Right lobe of liver (tissue), 4 donors: ENCODE measurements around the gene SLC6A9.

Experiments
- CTCF ChIP-seq, 4 donors: fragments of 200-600 bp in 3 of 4; fragments of 450-650 bp in 1 of 4; IDR thresholded peaks; one replicate each; pipeline versions ENCODE4 v1.5.1 to v1.8.0; 2016 to 2022; ENCODE audit warnings: antibody characterized with exemption in 4 of 4, mild to moderate bottlenecking in 2 of 4
- POLR2A ChIP-seq: fragments of 450-650 bp; IDR thresholded peaks from one replicate; pipeline ENCODE4 v1.6.1; 2017; ENCODE audit warnings: antibody characterized with exemption, mild to moderate bottlenecking
- donor health status: DM: no; HTN: no; CAD: no.
- donor health status: DM: no; HTN: no; CAD: no.
- donor health status: DM: no; HTN: yes; CAD: no.

- TF ChIP-seq CTCF (IDR thresholded peaks at IDR 0.05), result peak; percentile 5 to 45 (median 24)
- peak; percentile 89 for TF ChIP-seq POLR2A
These were observed 56.6 kb downstream of the SLC6A9 start, which contains the start of gene ATP6V0B for GRCh38 chr1:43974443-43975248.
